ENCODE data around the gene EMP1.

- no peak for TF ChIP-seq CTCF (IDR thresholded peaks at IDR 0.05)
- no peak for TF ChIP-seq POLR2A (IDR thresholded peaks at IDR 0.05)
Observed at GRCh38 chr12:13251521-13251920, 55.0 kb downstream of the EMP1 start.
